SK-N-SH (cell line): Measurements from ENCODE around the gene KLC1.

Experiments
- EP300 ChIP-seq, 2 experiments: IDR thresholded peaks; 2 replicates each; pipeline versions ENCODE4 v1.4.0 to v1.6.1; 2012; ENCODE audit warnings: borderline replicate concordance in 1 of 2, low read depth in 1 of 2, low read length in 1 of 2
- EZH2phosphoT487 ChIP-seq: fragments of 200-600 bp; sonication (generic); IDR thresholded peaks from 2 replicates; pipeline ENCODE4 v1.6.1; 2017; ENCODE audit warnings: low read depth, mixed run types, mild to moderate bottlenecking, antibody characterized with exemption, moderate library complexity, borderline replicate concordance
- GABPA ChIP-seq: IDR thresholded peaks from 2 replicates; pipeline ENCODE4 v1.4.0; 2012; ENCODE audit warnings: low read depth, mild to moderate bottlenecking
- JUND ChIP-seq: IDR thresholded peaks from 2 replicates; pipeline ENCODE4 v1.4.0; 2012
- POLR2AphosphoS5 ChIP-seq: IDR thresholded peaks from 2 replicates; pipeline ENCODE4 v1.6.1; 2012; ENCODE audit warnings: low read depth, low read length
- RAD21 ChIP-seq: IDR thresholded peaks from 2 replicates; pipeline ENCODE4 v1.6.1; 2012; ENCODE audit warnings: mild to moderate bottlenecking, low read length
- RFX5 ChIP-seq: IDR thresholded peaks from 2 replicates; pipeline ENCODE4 v1.6.1; 2012; ENCODE audit warnings: mild to moderate bottlenecking, improper control_type of control experiment, low read length
- TAF1 ChIP-seq: IDR thresholded peaks from 2 replicates; pipeline ENCODE4 v1.6.1; 2012; ENCODE audit warnings: low read depth, mild to moderate bottlenecking, low read length, moderate library complexity, borderline replicate concordance
- TEAD4 ChIP-seq: IDR thresholded peaks from 2 replicates; pipeline ENCODE4 v1.4.0; 2012; ENCODE audit warnings: mild to moderate bottlenecking, borderline replicate concordance; ENCODE audit not compliant: insufficient read depth
- YY1 ChIP-seq: IDR thresholded peaks from 2 replicates; pipeline ENCODE4 v1.4.0; 2012; ENCODE audit warnings: low read depth, mild to moderate bottlenecking
- TF ChIP-seq, protein P1 (sequence below): fragments of 150-350 bp; IDR thresholded peaks from 2 replicates; pipeline ENCODE4 v1.6.1; 2017; ENCODE audit warnings: antibody characterized with exemption, low read length, low read depth, borderline replicate concordance
- TF ChIP-seq, protein P2 (sequence below): fragments of 200-600 bp; sonication (generic); IDR thresholded peaks from 2 replicates; pipeline ENCODE4 v1.6.1; 2017; ENCODE audit warnings: antibody characterized with exemption, mild to moderate bottlenecking, moderate library complexity
- TF ChIP-seq, protein P3 (sequence below): IDR thresholded peaks from 2 replicates; pipeline ENCODE4 v1.6.1; 2012; ENCODE audit warnings: mild to moderate bottlenecking, low read depth, low read length, moderate library complexity

- TF ChIP-seq YY1 (no peak), TAF1 (no peak), POLR2AphosphoS5 (no peak), EP300 (IDR thresholded peaks at IDR 0.05; ENCODE audit: borderline replicate concordance in 1 of 2, low read depth in 1 of 2, low read length in 1 of 2) (no peak), EZH2phosphoT487 (no peak), GABPA (no peak), JUND (no peak), RFX5 (no peak), TEAD4 (no peak), RAD21 (no peak)
- TF ChIP-seq, protein P1, sequence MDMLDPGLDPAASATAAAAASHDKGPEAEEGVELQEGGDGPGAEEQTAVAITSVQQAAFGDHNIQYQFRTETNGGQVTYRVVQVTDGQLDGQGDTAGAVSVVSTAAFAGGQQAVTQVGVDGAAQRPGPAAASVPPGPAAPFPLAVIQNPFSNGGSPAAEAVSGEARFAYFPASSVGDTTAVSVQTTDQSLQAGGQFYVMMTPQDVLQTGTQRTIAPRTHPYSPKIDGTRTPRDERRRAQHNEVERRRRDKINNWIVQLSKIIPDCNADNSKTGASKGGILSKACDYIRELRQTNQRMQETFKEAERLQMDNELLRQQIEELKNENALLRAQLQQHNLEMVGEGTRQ: no peak
- TF ChIP-seq, protein P2, sequence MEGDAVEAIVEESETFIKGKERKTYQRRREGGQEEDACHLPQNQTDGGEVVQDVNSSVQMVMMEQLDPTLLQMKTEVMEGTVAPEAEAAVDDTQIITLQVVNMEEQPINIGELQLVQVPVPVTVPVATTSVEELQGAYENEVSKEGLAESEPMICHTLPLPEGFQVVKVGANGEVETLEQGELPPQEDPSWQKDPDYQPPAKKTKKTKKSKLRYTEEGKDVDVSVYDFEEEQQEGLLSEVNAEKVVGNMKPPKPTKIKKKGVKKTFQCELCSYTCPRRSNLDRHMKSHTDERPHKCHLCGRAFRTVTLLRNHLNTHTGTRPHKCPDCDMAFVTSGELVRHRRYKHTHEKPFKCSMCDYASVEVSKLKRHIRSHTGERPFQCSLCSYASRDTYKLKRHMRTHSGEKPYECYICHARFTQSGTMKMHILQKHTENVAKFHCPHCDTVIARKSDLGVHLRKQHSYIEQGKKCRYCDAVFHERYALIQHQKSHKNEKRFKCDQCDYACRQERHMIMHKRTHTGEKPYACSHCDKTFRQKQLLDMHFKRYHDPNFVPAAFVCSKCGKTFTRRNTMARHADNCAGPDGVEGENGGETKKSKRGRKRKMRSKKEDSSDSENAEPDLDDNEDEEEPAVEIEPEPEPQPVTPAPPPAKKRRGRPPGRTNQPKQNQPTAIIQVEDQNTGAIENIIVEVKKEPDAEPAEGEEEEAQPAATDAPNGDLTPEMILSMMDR: no peak
- TF ChIP-seq, protein P3, sequence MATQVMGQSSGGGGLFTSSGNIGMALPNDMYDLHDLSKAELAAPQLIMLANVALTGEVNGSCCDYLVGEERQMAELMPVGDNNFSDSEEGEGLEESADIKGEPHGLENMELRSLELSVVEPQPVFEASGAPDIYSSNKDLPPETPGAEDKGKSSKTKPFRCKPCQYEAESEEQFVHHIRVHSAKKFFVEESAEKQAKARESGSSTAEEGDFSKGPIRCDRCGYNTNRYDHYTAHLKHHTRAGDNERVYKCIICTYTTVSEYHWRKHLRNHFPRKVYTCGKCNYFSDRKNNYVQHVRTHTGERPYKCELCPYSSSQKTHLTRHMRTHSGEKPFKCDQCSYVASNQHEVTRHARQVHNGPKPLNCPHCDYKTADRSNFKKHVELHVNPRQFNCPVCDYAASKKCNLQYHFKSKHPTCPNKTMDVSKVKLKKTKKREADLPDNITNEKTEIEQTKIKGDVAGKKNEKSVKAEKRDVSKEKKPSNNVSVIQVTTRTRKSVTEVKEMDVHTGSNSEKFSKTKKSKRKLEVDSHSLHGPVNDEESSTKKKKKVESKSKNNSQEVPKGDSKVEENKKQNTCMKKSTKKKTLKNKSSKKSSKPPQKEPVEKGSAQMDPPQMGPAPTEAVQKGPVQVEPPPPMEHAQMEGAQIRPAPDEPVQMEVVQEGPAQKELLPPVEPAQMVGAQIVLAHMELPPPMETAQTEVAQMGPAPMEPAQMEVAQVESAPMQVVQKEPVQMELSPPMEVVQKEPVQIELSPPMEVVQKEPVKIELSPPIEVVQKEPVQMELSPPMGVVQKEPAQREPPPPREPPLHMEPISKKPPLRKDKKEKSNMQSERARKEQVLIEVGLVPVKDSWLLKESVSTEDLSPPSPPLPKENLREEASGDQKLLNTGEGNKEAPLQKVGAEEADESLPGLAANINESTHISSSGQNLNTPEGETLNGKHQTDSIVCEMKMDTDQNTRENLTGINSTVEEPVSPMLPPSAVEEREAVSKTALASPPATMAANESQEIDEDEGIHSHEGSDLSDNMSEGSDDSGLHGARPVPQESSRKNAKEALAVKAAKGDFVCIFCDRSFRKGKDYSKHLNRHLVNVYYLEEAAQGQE: no peak
Measured at GRCh38 chr14:103739793-103740501, 110.9 kb downstream of the KLC1 start.
